OCI-LY7 (cell line): ENCODE results near the gene ZBTB20. TPM values are rescaled to one million over a fixed set of nuclear protein-coding genes. Genes with fewer than 3 reads are reported as not detected.

Source experiments
- BruUV-seq: library from RNA; stranded (reverse); fragments of 400-500 nt; replicated peaks from 2 replicates; lab custom pipeline; 2021; lab: Mats Ljungman, UMichigan
- CTCF ChIA-PET: fragments of 300-600 bp; sonication (Branson Sonifier 250); formaldehyde crosslinking; loops from one replicate; lab custom pipeline; 2022; ENCODE audit warnings: antibody characterized with exemption; ENCODE audit not compliant: unreplicated experiment; lab: Charles Lee
- POLR2A ChIA-PET: fragments of 300-600 bp; sonication (Branson Sonifier 250); formaldehyde crosslinking; loops from one replicate; lab custom pipeline; 2022; ENCODE audit warnings: antibody characterized with exemption; lab: Charles Lee
- DNase-seq: peaks from one replicate; pipeline ENCODE4 v3.0.0-alpha.2; 2015; ENCODE audit warnings: low spot score
- H2AFZ ChIP-seq: fragments of 200-600 bp; sonication (generic), shearing (Covaris generic); 2 replicates; pipeline ENCODE4 v1.6.1; 2014; ENCODE audit warnings: mild to moderate bottlenecking, antibody characterized with exemption, low read length, moderate library complexity
- H3K27ac ChIP-seq: fragments of 200-600 bp; sonication (generic); 2 replicates; pipeline ENCODE4 v1.5.1; 2014; ENCODE audit warnings: mixed run types, low read depth, mild to moderate bottlenecking, moderate library complexity, low read length, inconsistent platforms; ENCODE audit not compliant: poor library complexity, severe bottlenecking
- H3K36me3 ChIP-seq: fragments of 200-600 bp; sonication (generic); 2 replicates; pipeline ENCODE4 v1.6.1; 2014; ENCODE audit warnings: mild to moderate bottlenecking, antibody characterized with exemption, low read length, moderate library complexity, mixed read lengths; ENCODE audit not compliant: insufficient read depth
- H3K4me1 ChIP-seq: fragments of 200-600 bp; sonication (generic); 2 replicates; pipeline ENCODE4 v1.5.1; 2014; ENCODE audit warnings: mild to moderate bottlenecking, low read length; ENCODE audit not compliant: insufficient read depth, poor library complexity, severe bottlenecking
- H3K4me2 ChIP-seq: fragments of 200-600 bp; sonication (generic); 2 replicates; pipeline ENCODE4 v1.6.1; 2014; ENCODE audit warnings: mild to moderate bottlenecking, low read length
- H3K4me3 ChIP-seq: fragments of 200-600 bp; sonication (generic); 2 replicates; pipeline ENCODE4 v1.5.1; 2014; ENCODE audit warnings: mild to moderate bottlenecking, low read depth, low read length; ENCODE audit not compliant: poor library complexity, severe bottlenecking
- H3K79me2 ChIP-seq: fragments of 200-600 bp; sonication (generic); 2 replicates; pipeline ENCODE4 v1.6.1; 2016; ENCODE audit warnings: low read depth, mild to moderate bottlenecking, low read length, moderate library complexity, mixed read lengths; ENCODE audit not compliant: insufficient read depth
- H3K9me2 ChIP-seq: fragments of 200-600 bp; sonication (generic); 2 replicates; pipeline ENCODE4 v1.6.1; 2016; ENCODE audit warnings: mild to moderate bottlenecking, low read length, mixed read lengths; ENCODE audit not compliant: insufficient read depth
- H3K9me3 ChIP-seq: fragments of 200-600 bp; sonication (generic); 2 replicates; pipeline ENCODE4 v1.6.1; 2014; ENCODE audit warnings: mild to moderate bottlenecking, mixed run types, low read length, mixed read lengths
- H4K20me1 ChIP-seq: fragments of 200-600 bp; sonication (generic); 2 replicates; pipeline ENCODE4 v1.6.1; 2014; ENCODE audit warnings: mild to moderate bottlenecking, antibody characterized with exemption, low read length, moderate library complexity, mixed read lengths; ENCODE audit not compliant: insufficient read depth
- EZH2phosphoT487 ChIP-seq: fragments of 200-600 bp; sonication (generic); IDR thresholded peaks from 2 replicates; pipeline ENCODE4 v1.6.1; 2018; ENCODE audit warnings: low read depth, borderline replicate concordance, mild to moderate bottlenecking, mixed run types, antibody characterized with exemption, low read length, moderate library complexity, mixed read lengths
- intact Hi-C: fragments of 100-400 bp; cut with micrococcal nuclease; formaldehyde crosslinking; loops from one replicate; pipeline ENCODE4 v1.10.0; 2022; ENCODE audit not compliant: unreplicated experiment
- total RNA-seq, 2 experiments: library from RNA; depleted of rRNA in 1 of 2; stranded (reverse); fragments of >200 nt in 1 of 2; shearing (Covaris generic) in 1 of 2; gene quantifications; 2 replicates each; pipeline ENCODE4 v1.2.3, GENCODE V29; 2014 to 2022
- TF ChIP-seq, protein P1 (sequence below): fragments of 200-600 bp; sonication (generic); conservative IDR thresholded peaks from 2 replicates; pipeline ENCODE4 v1.5.1; 2014; ENCODE audit warnings: mild to moderate bottlenecking, antibody characterized with exemption, low read length, moderate library complexity, mixed read lengths

ZBTB20 gene
- total RNA-seq, 2 experiments from 2014 or later, result 5.5 to 11.8 TPM

DNA sequence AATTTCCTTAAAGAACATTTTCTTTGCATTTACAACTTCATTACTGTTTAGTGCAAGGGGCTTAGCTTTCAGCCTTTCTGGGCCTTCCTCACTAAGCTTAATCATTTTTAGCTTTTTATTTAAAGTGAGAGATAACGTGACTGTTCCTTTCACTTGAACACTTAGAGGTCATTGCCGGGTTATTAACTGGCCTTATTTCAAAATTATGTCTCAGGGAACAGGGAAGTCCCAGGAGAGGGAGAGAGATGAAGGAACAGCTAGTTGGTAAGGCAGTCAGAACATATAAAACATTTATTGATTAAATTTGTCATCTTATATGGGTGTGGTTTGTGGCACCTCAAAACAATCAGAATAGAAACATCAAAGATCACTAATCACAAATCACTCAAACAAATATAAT is 584.5 kb downstream of the ZBTB20 start:
- intact Hi-C loops, result no loop called here
- Histone ChIP-seq H3K4me2 (no peak overlapping the region), H3K9me3 (no peaks in the 10 kb centered on the region), H3K36me3 (no peaks in the 10 kb centered on the region), H3K4me1 (no peaks in the 10 kb centered on the region), H3K79me2 (no peaks in the 10 kb centered on the region), H3K9me2 (no peaks in the 10 kb centered on the region), H4K20me1 (no peaks in the 10 kb centered on the region), H2AFZ (no peak overlapping the region), H3K27ac (no peak overlapping the region), H3K4me3 (no peak overlapping the region)
- DNase-seq, result no peak
- POLR2A ChIA-PET, result interaction anchor here (0.7 to 1.1 kb wide), 2 partner anchors 8 to 17 kb away, joined by 3 to 4 read pairs; no protein-coding TSS in a partner anchor
- CTCF ChIA-PET, result no interaction called here
- no TSS peak for BruUV-seq
- TF ChIP-seq, protein P1, sequence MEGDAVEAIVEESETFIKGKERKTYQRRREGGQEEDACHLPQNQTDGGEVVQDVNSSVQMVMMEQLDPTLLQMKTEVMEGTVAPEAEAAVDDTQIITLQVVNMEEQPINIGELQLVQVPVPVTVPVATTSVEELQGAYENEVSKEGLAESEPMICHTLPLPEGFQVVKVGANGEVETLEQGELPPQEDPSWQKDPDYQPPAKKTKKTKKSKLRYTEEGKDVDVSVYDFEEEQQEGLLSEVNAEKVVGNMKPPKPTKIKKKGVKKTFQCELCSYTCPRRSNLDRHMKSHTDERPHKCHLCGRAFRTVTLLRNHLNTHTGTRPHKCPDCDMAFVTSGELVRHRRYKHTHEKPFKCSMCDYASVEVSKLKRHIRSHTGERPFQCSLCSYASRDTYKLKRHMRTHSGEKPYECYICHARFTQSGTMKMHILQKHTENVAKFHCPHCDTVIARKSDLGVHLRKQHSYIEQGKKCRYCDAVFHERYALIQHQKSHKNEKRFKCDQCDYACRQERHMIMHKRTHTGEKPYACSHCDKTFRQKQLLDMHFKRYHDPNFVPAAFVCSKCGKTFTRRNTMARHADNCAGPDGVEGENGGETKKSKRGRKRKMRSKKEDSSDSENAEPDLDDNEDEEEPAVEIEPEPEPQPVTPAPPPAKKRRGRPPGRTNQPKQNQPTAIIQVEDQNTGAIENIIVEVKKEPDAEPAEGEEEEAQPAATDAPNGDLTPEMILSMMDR, result no peak
- no peak for TF ChIP-seq EZH2phosphoT487

DNA sequence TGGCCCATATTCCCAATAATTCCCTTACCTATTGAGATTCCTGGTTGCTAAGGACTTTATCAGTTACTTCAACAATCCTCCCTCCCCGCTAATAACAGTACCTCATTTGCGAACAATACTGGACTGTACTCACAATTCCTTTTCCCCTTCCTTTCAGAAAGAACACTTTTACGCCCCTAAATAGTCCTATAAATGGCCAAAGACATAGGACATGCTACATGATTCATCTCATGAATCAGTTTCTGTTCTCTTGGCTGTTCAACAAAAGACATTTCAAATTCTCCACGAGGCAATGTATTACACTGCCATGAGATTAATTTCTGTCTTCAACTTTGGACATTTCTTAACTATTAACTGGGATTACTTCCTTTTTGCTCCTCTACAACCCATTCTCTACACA is 588.8 kb downstream of the ZBTB20 start:
- TF ChIP-seq EZH2phosphoT487, result no peak
- TF ChIP-seq, protein P1, result no peak
- H3K4me2 ChIP-seq, result no peak overlapping the region

GRCh38 chr3:114557791-114558190 is 589.3 kb downstream of the ZBTB20 start:
- H3K9me2 ChIP-seq, result no peaks in the 10 kb centered on the region
- no peak for DNase-seq
- H3K4me3 ChIP-seq, result no peak overlapping the region
- no peaks in the 10 kb centered on the region for H3K4me1 ChIP-seq
- H3K36me3 ChIP-seq, result no peaks in the 10 kb centered on the region
- no TSS peak for BruUV-seq
- TF ChIP-seq, protein P1, result no peak
- TF ChIP-seq EZH2phosphoT487, result no peak
- ChIA-PET POLR2A (interaction anchor here (0.7 kb wide), 1 partner anchor 43 kb away, joined by 3 read pairs; no protein-coding TSS in a partner anchor), CTCF (no interaction called here)
- H3K4me2 ChIP-seq, result no peak overlapping the region
- no peak overlapping the region for H2AFZ ChIP-seq
- H3K9me3 ChIP-seq, result no peaks in the 10 kb centered on the region
- no peaks in the 10 kb centered on the region for H4K20me1 ChIP-seq
- intact Hi-C loops, result no loop called here
- H3K79me2 ChIP-seq, result no peaks in the 10 kb centered on the region
- no peak overlapping the region for H3K27ac ChIP-seq

More for the DNA sequence above, 588.8 kb downstream of the ZBTB20 start:
- no peaks in the 10 kb centered on the region for H3K36me3 ChIP-seq
- CTCF ChIA-PET, result no interaction called here
- H4K20me1 ChIP-seq, result no peaks in the 10 kb centered on the region
- no peak overlapping the region for H3K4me3 ChIP-seq
- DNase-seq, result no peak
- no peaks in the 10 kb centered on the region for H3K79me2 ChIP-seq
- H3K9me2 ChIP-seq, result no peaks in the 10 kb centered on the region
- BruUV-seq, result no TSS peak
- POLR2A ChIA-PET, result interaction anchor here (0.7 kb wide), 1 partner anchor 42 kb away, joined by 3 read pairs; no protein-coding TSS in a partner anchor
- intact Hi-C loops, result no loop called here
- no peaks in the 10 kb centered on the region for H3K9me3 ChIP-seq
- H3K27ac ChIP-seq, result no peak overlapping the region
- no peaks in the 10 kb centered on the region for H3K4me1 ChIP-seq
- H2AFZ ChIP-seq, result no peak overlapping the region
